Vagina (tissue), 2 donors: ENCODE measurements around the gene MYLIP. TPM values are rescaled to one million over a fixed set of nuclear protein-coding genes. Genes with fewer than 3 reads are reported as not detected.

ENCODE experiments used
- DNase-seq, 2 donors: peaks; one replicate each; pipeline ENCODE4 v3.0.0-alpha.2; 2017; ENCODE audit errors: extremely low spot score in 2 of 2
- H3K27ac ChIP-seq: fragments of 200-600 bp; sonication (generic); one replicate; pipeline ENCODE4 v1.5.1; 2019
- H3K27me3 ChIP-seq: fragments of 200-600 bp; sonication (generic); one replicate; pipeline ENCODE4 v1.5.1; 2019
- H3K36me3 ChIP-seq, 2 donors: fragments of 200-600 bp; sonication (generic); one replicate each; pipeline ENCODE4 v1.5.1; 2017 to 2019
- H3K4me1 ChIP-seq: fragments of 200-600 bp; sonication (generic); one replicate; pipeline ENCODE4 v1.5.1; 2019
- H3K4me3 ChIP-seq, 2 donors: fragments of 200-600 bp; sonication (generic); 1 replicate in 1 of 2; 2 replicates in 1 of 2; pipeline ENCODE4 v1.5.1; 2016 to 2019
- H3K9me3 ChIP-seq: fragments of 200-600 bp; sonication (generic); one replicate; pipeline ENCODE4 v1.5.1; 2019
- CTCF ChIP-seq, 3 experiments: fragments of 450-650 bp in 2 of 3; fragments of 200-600 bp in 1 of 3; sonication (generic) in 1 of 3; IDR thresholded peaks; one replicate each; pipeline ENCODE4 v1.5.1; 2017 to 2019; ENCODE audit warnings: antibody characterized with exemption in 3 of 3, mild to moderate bottlenecking in 2 of 3, moderate library complexity in 2 of 3
- POLR2A ChIP-seq, 2 donors: fragments of 450-650 bp; IDR thresholded peaks; one replicate each; pipeline ENCODE4 v1.6.1; 2017; ENCODE audit warnings: antibody characterized with exemption in 2 of 2, mild to moderate bottlenecking in 2 of 2, moderate library complexity in 2 of 2
- POLR2AphosphoS5 ChIP-seq, 2 donors: sonication (generic); formaldehyde crosslinking; IDR thresholded peaks; one replicate each; pipeline ENCODE4 v1.9.0; 2017; ENCODE audit warnings: antibody characterized with exemption in 2 of 2, mild to moderate bottlenecking in 2 of 2, low read depth in 1 of 2; ENCODE audit not compliant: insufficient read depth in 1 of 2
- intact Hi-C: fragments of 100-400 bp; cut with DNase I; formaldehyde crosslinking; loops from one replicate; pipeline ENCODE4 v1.15.1; 2023
- total RNA-seq: library from RNA; depleted of rRNA; stranded (reverse); fragments of >200 nt; gene quantifications from one replicate; pipeline ENCODE4 v1.2.3, GENCODE V29; 2016

MYLIP gene
- total RNA-seq, 1 donor from 2014 or later, result 30.7 TPM

DNA sequence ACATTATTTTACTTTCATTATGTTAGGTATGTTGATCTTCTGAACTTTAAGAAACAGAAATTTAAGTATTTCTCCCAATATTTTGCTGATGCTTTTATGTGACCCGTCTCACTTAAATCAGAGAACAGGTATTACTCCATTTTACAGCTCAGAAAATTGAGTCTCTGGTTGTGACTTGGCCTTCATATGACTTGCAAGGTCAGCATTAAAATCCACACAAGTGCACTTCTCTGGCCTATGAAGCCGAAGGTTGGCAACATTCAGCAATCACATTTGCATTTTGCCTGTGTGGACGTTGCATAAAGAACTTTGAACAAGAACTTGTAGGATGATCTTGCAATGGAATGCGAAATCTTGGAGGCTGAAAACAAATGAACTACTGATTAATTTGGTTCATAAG is 10.1 kb upstream of the MYLIP start:
- intact Hi-C loops, result no loop called here
- Histone ChIP-seq H3K36me3 (no peaks in the 10 kb centered on the region), H3K4me3 (no peak overlapping the region), H3K27ac (no peak overlapping the region), H3K4me1 (no peaks in the 10 kb centered on the region), H3K9me3 (no peaks in the 10 kb centered on the region), H3K27me3 (no peaks in the 10 kb centered on the region)
- no peak for DNase-seq
- TF ChIP-seq POLR2A (IDR thresholded peaks at IDR 0.05), result no peak
- TF ChIP-seq CTCF (IDR thresholded peaks at IDR 0.05), result no peak
- TF ChIP-seq POLR2AphosphoS5 (IDR thresholded peaks at IDR 0.05; ENCODE audit: insufficient read depth in 1 of 2, low read depth in 1 of 2), result no peak

DNA sequence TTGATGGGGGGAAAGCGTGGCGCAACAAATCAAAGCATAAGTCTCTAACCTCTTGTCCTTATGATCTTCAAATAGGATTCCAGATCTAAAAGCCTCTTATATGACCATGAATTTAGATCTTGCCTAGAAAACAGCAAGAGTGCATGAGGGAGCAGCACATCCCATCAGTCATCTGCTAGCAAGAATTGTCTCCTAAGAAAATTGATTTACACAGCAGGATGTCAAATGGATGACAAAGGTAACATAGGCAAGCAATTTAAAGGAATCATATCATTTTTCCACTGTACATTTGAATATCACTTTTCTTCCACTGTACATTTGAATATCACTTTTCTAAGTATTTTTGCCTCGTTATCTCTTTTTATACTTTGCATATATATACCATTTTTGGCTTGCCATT is 7.5 kb upstream of the MYLIP start:
- DNase-seq, result no peak
- H3K36me3 ChIP-seq, result no peaks in the 10 kb centered on the region
- no peak overlapping the region for H3K4me3 ChIP-seq
- no peaks in the 10 kb centered on the region for H3K27me3 ChIP-seq
- intact Hi-C loops, result loop anchor here (10.0 kb wide), 1 partner anchor 427 kb away; no protein-coding TSS in a partner anchor
- H3K9me3 ChIP-seq, result no peaks in the 10 kb centered on the region
- no peak overlapping the region for H3K27ac ChIP-seq
- TF ChIP-seq CTCF (IDR thresholded peaks at IDR 0.05), result no peak
- no peak for TF ChIP-seq POLR2A (IDR thresholded peaks at IDR 0.05)
- no peak for TF ChIP-seq POLR2AphosphoS5 (IDR thresholded peaks at IDR 0.05; ENCODE audit: insufficient read depth in 1 of 2, low read depth in 1 of 2)
- no peaks in the 10 kb centered on the region for H3K4me1 ChIP-seq

GRCh38 chr6:16122197-16122596 is 6.7 kb upstream of the MYLIP start:
- H3K9me3 ChIP-seq, result no peaks in the 10 kb centered on the region
- intact Hi-C loops, result loop anchor here (10.0 kb wide), 1 partner anchor 427 kb away; no protein-coding TSS in a partner anchor
- H3K4me3 ChIP-seq, result no peak overlapping the region
- H3K27ac ChIP-seq, result no peak overlapping the region
- H3K27me3 ChIP-seq, result no peaks in the 10 kb centered on the region
- H3K36me3 ChIP-seq, result no peaks in the 10 kb centered on the region
- no peak for DNase-seq
- TF ChIP-seq POLR2A (IDR thresholded peaks at IDR 0.05) (no peak), CTCF (IDR thresholded peaks at IDR 0.05) (no peak), POLR2AphosphoS5 (IDR thresholded peaks at IDR 0.05; ENCODE audit: insufficient read depth in 1 of 2, low read depth in 1 of 2) (no peak)
- no peaks in the 10 kb centered on the region for H3K4me1 ChIP-seq

DNA sequence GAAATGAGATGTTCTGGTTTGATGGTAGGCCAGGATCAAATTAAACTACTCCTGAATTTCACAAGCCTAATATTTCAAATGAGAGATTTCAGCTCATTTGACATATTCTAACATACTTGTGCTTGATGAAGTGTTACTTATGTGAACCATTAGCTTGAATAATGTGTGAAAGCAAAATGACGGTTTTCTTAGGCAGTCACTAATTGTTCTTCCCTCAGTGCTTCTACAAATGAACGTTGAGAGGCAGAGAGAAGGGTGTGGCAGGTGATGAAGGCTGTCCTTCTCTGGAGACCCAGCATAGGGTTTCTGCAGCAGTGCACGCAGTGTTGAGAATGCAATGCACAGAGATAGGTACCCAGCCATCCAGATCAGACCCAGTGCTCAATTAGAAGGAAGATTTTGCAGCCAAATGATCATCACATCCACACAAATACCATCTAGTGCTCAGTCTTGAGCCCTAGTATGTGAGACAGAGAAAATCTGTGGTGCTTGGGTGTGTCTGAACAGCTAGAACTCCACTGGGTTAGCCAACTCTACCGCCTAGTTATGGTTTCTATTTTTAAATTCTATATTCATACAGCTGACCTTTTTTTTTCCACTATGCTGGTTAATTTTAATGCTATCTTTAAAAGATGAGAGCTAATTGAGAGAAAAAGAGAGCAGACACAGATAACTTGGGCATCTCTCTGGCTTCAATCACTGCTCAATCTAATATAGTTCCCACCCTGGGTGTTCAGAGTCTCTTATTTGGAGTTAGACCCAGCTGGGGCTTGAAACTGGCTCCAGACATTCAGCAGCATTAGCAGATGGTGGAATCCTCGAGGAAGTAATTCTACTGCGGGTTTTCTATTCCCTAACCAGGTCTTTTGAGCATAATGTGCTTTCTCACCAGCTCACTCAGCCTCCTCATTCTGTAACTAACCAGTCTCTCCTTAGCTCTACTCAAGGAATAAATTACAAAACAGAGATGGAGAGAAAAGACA is 4.4 kb upstream of the MYLIP start:
- Histone ChIP-seq H3K36me3 (no peaks in the 10 kb centered on the region), H3K4me3 (no peak overlapping the region), H3K9me3 (no peaks in the 10 kb centered on the region), H3K27me3 (no peaks in the 10 kb centered on the region), H3K27ac (no peak overlapping the region), H3K4me1 (peaks cover 5% of the 10 kb centered on the region)
- no peak for TF ChIP-seq POLR2A (IDR thresholded peaks at IDR 0.05)
- no peak for TF ChIP-seq POLR2AphosphoS5 (IDR thresholded peaks at IDR 0.05; ENCODE audit: insufficient read depth in 1 of 2, low read depth in 1 of 2)
- no peak for TF ChIP-seq CTCF (IDR thresholded peaks at IDR 0.05)
- DNase-seq, result no peak
- intact Hi-C loops, result loop anchor here (10.0 kb wide), 1 partner anchor 430 kb away; no protein-coding TSS in a partner anchor

- TF ChIP-seq CTCF (IDR thresholded peaks at IDR 0.05) (no peak), POLR2A (IDR thresholded peaks at IDR 0.05) (no peak), POLR2AphosphoS5 (IDR thresholded peaks at IDR 0.05; ENCODE audit: insufficient read depth in 1 of 2, low read depth in 1 of 2) (no peak)
- Histone ChIP-seq H3K9me3 (no peaks in the 10 kb centered on the region), H3K4me3 (no peak overlapping the region), H3K27ac (no peak overlapping the region), H3K27me3 (no peaks in the 10 kb centered on the region), H3K36me3 (no peaks in the 10 kb centered on the region), H3K4me1 (peaks cover 5% of the 10 kb centered on the region)
- intact Hi-C loops, result loop anchor here (10.0 kb wide), 1 partner anchor 431 kb away; no protein-coding TSS in a partner anchor
- DNase-seq, result no peak
Measured at GRCh38 chr6:16126056-16126455, 2.8 kb upstream of the MYLIP start.
